GM23338 (cell line): ENCODE measurements around the gene DPH7. TPM values are rescaled to one million over a fixed set of nuclear protein-coding genes. Genes with fewer than 3 reads are reported as not detected.

ENCODE experiments used
- ATAC-seq: fragments of 200-7000 bp; cut with Tn5 transposase; 3 replicates; pipeline ENCODE4 v1.9.1; 2020
- DNase-seq: peaks from one replicate; pipeline ENCODE4 v3.0.0-alpha.2; 2015; ENCODE audit warnings: low spot score
- H2AFZ ChIP-seq: fragments of 200-600 bp; sonication (generic); 2 replicates; pipeline ENCODE4 v1.8.0; 2016; ENCODE audit warnings: antibody characterized with exemption, mild to moderate bottlenecking, moderate library complexity
- H3F3A ChIP-seq: fragments of 200-600 bp; sonication (generic); replicated peaks from 2 replicates; pipeline ENCODE4 v1.8.0; 2017; ENCODE audit warnings: antibody characterized with exemption, mixed run types, low read depth
- H3K27ac ChIP-seq: fragments of 200-600 bp; sonication (generic); 2 replicates; pipeline ENCODE4 v1.6.1; 2016; ENCODE audit warnings: low read depth
- H3K27me3 ChIP-seq: fragments of 200-600 bp; sonication (generic); 2 replicates; pipeline ENCODE4 v1.8.0; 2016; ENCODE audit warnings: mild to moderate bottlenecking, mixed run types, moderate library complexity; ENCODE audit not compliant: insufficient read depth
- H3K36me3 ChIP-seq: fragments of 200-600 bp; sonication (generic); 2 replicates; pipeline ENCODE4 v1.8.0; 2016; ENCODE audit warnings: mild to moderate bottlenecking; ENCODE audit not compliant: insufficient read depth
- H3K4me1 ChIP-seq: fragments of 200-600 bp; sonication (generic); 2 replicates; pipeline ENCODE4 v1.8.0; 2016; ENCODE audit warnings: mild to moderate bottlenecking, moderate library complexity; ENCODE audit not compliant: insufficient read depth
- H3K4me2 ChIP-seq: fragments of 200-600 bp; sonication (generic); 2 replicates; pipeline ENCODE4 v1.7.1; 2017; ENCODE audit warnings: mixed run types
- H3K4me3 ChIP-seq: fragments of 200-600 bp; sonication (generic); 2 replicates; pipeline ENCODE4 v1.6.1; 2016; ENCODE audit warnings: mixed run types
- H3K79me2 ChIP-seq: fragments of 200-600 bp; sonication (generic); replicated peaks from 2 replicates; pipeline ENCODE4 v1.8.0; 2017; ENCODE audit warnings: mild to moderate bottlenecking; ENCODE audit not compliant: insufficient read depth
- H3K9me2 ChIP-seq: fragments of 200-600 bp; sonication (generic); 2 replicates; pipeline ENCODE4 v1.8.0; 2017; ENCODE audit not compliant: insufficient read depth
- H4K20me1 ChIP-seq: fragments of 200-600 bp; sonication (generic); replicated peaks from 2 replicates; pipeline ENCODE4 v1.8.0; 2017; ENCODE audit warnings: mild to moderate bottlenecking; ENCODE audit not compliant: insufficient read depth
- H3K27ac Mint-ChIP-seq: 2 replicates; pipeline ENCODE4 v1.8.0; 2020; ENCODE audit warnings: inconsistent platforms, mild to moderate bottlenecking, moderate library complexity, mixed read lengths
- H3K27me3 Mint-ChIP-seq: 3 replicates; pipeline ENCODE4 v1.8.0; 2022; ENCODE audit warnings: low read depth, mild to moderate bottlenecking, moderate library complexity, mixed read lengths, inconsistent platforms; ENCODE audit not compliant: insufficient read depth, poor library complexity
- H3K36me3 Mint-ChIP-seq: 3 replicates; pipeline ENCODE4 v1.8.0; 2021; ENCODE audit warnings: low read depth, mild to moderate bottlenecking, inconsistent platforms, moderate library complexity, mixed read lengths
- H3K4me1 Mint-ChIP-seq: 3 replicates; pipeline ENCODE4 v1.8.0; 2020; ENCODE audit warnings: mild to moderate bottlenecking, inconsistent platforms, mixed read lengths
- H3K4me3 Mint-ChIP-seq: 3 replicates; pipeline ENCODE4 v1.8.0; 2021; ENCODE audit warnings: moderate library complexity, mild to moderate bottlenecking, inconsistent platforms, mixed read lengths
- H3K9me3 Mint-ChIP-seq: 3 replicates; pipeline ENCODE4 v1.8.0; 2020; ENCODE audit warnings: moderate library complexity, mild to moderate bottlenecking, inconsistent platforms, mixed read lengths
- CREB1 ChIP-seq: fragments of 250-450 bp; sonication (Bioruptor Pico); IDR thresholded peaks from 2 replicates; pipeline ENCODE4 v1.5.0; 2020; ENCODE audit warnings: low read depth, mild to moderate bottlenecking, moderate library complexity
- CTCF ChIP-seq, 2 experiments: fragments of 200-600 bp in 1 of 2; sonication (generic) in 1 of 2; conservative IDR thresholded peaks; 2 replicates each; pipeline versions ENCODE4 v1.5.1 to v1.6.1; 2016 to 2017; ENCODE audit warnings: antibody characterized with exemption in 2 of 2, low read depth in 2 of 2, mild to moderate bottlenecking in 2 of 2, moderate library complexity in 1 of 2
- ETS1 ChIP-seq: IDR thresholded peaks from 2 replicates; pipeline ENCODE4 v1.6.1; 2016; ENCODE audit warnings: antibody characterized with exemption
- EZH2 ChIP-seq: fragments of 200-600 bp; sonication (generic); IDR thresholded peaks from one replicate; pipeline ENCODE4 v1.8.0; 2017; ENCODE audit warnings: antibody characterized with exemption, mild to moderate bottlenecking, low read depth; ENCODE audit not compliant: unreplicated experiment
- EZH2phosphoT487 ChIP-seq: fragments of 200-600 bp; sonication (generic); IDR thresholded peaks from one replicate; pipeline ENCODE4 v1.8.1; 2018; ENCODE audit warnings: antibody characterized with exemption; ENCODE audit not compliant: unreplicated experiment
- NANOG ChIP-seq: IDR thresholded peaks from 2 replicates; pipeline ENCODE4 v1.6.1; 2016; ENCODE audit warnings: antibody characterized with exemption, borderline replicate concordance
- POLR2AphosphoS5 ChIP-seq: IDR thresholded peaks from 2 replicates; pipeline ENCODE4 v1.6.1; 2016; ENCODE audit warnings: antibody characterized with exemption, low read depth
- STAT1 ChIP-seq: IDR thresholded peaks from one replicate; pipeline ENCODE4 v1.6.1; 2016; ENCODE audit warnings: antibody characterized with exemption; ENCODE audit not compliant: unreplicated experiment
- ZNF114 ChIP-seq: fragments of 250-450 bp; sonication (Bioruptor Pico); IDR thresholded peaks from 2 replicates; pipeline ENCODE4 v1.5.0; 2020; ENCODE audit warnings: mild to moderate bottlenecking, moderate library complexity
- ZNF331 ChIP-seq: fragments of 250-450 bp; sonication (Bioruptor Pico); IDR thresholded peaks from 2 replicates; pipeline ENCODE4 v1.5.0; 2020; ENCODE audit warnings: low read depth, mild to moderate bottlenecking, moderate library complexity
- ZNF462 ChIP-seq: fragments of 250-450 bp; sonication (Bioruptor Pico); IDR thresholded peaks from 2 replicates; pipeline ENCODE4 v1.5.0; 2020; ENCODE audit warnings: mild to moderate bottlenecking, moderate library complexity
- polyA plus RNA-seq: library from polyadenylated mRNA; unstranded; fragments of >200 nt; fragmentation: Nextera tagmentation; extraction: Ambion mirVana; gene quantifications from 2 replicates; pipeline ENCODE4 v1.2.1, GENCODE V29; 2016
- total RNA-seq: library from RNA; depleted of rRNA; stranded (reverse); fragments of >200 nt; shearing (Covaris generic); gene quantifications from 2 replicates; pipeline ENCODE4 v1.2.3, GENCODE V29; 2014

Gene DPH7
- total and polyA plus RNA-seq, 2 experiments from 2014 or later, result 44.5 to 68.8 TPM

GRCh38 chr9:137580954-137581322 lies 2.2 kb upstream of the DPH7 start:
- ATAC-seq (no peak), DNase-seq (no peak)
- peaks cover 35% of the 10 kb centered on the region for H3K79me2 ChIP-seq
- no peak overlapping the region for H3K4me2 ChIP-seq
- H3K27me3 Mint-ChIP-seq, result peaks cover 29% of the 10 kb centered on the region
- H2AFZ ChIP-seq, result no peak overlapping the region
- H3K27me3 ChIP-seq, result no peaks in the 10 kb centered on the region
- TF ChIP-seq EZH2, result no peak
- TF ChIP-seq CREB1 (CRISPR knock-in tag), result no peak
- no peak for TF ChIP-seq ETS1
- no peak for TF ChIP-seq NANOG
- no peak for TF ChIP-seq STAT1
- TF ChIP-seq CTCF (conservative IDR thresholded peaks at IDR 0.05; ENCODE audit: low read depth in 2 of 2), result no peak
- TF ChIP-seq EZH2phosphoT487, result no peak
- TF ChIP-seq ZNF331, result no peak
- no peak for TF ChIP-seq POLR2AphosphoS5
- no peak for TF ChIP-seq ZNF114 (CRISPR knock-in tag)
- no peak for TF ChIP-seq ZNF462 (CRISPR knock-in tag)
- H3K9me3 Mint-ChIP-seq, result no peaks in the 10 kb centered on the region
- H3K27ac Mint-ChIP-seq, result no peak overlapping the region
- H3K4me3 Mint-ChIP-seq, result no peak overlapping the region
- peaks cover 15% of the 10 kb centered on the region for H4K20me1 ChIP-seq
- H3K4me1 Mint-ChIP-seq, result peaks cover 31% of the 10 kb centered on the region
- peaks cover 24% of the 10 kb centered on the region; the same call in 1 of the 2 replicates for H3F3A ChIP-seq
- no peaks in the 10 kb centered on the region for H3K9me2 ChIP-seq
- H3K36me3 ChIP-seq, result peaks cover 10% of the 10 kb centered on the region; the same call in 1 of the 2 replicates
- no peak overlapping the region for H3K27ac ChIP-seq
- peaks cover 58% of the 10 kb centered on the region for H3K36me3 Mint-ChIP-seq
- peaks cover 20% of the 10 kb centered on the region for H3K4me1 ChIP-seq
- H3K4me3 ChIP-seq, result no peak overlapping the region
